Activated CD4-positive, alpha-beta T cell treated with anti-CD3 and anti-CD28 coated beads for 36 hours (primary cell): ENCODE measurements around the gene GJA3. TPM values are rescaled to one million over a fixed set of nuclear protein-coding genes. Genes with fewer than 3 reads are reported as not detected.

ENCODE experiments used
- ATAC-seq: fragments of 200-7000 bp; cut with Tn5 transposase; one replicate; pipeline ENCODE4 v1.10.0; 2021; ENCODE audit warnings: mild to moderate bottlenecking, moderate library complexity
- CTCF ChIA-PET: fragments of 350-600 bp; sonication (Branson Sonifier 250); formaldehyde crosslinking; loops from one replicate; lab custom pipeline; 2021; ENCODE audit warnings: antibody characterized with exemption; lab: Charles Lee
- POLR2A ChIA-PET: fragments of 350-600 bp; sonication (Branson Sonifier 250); formaldehyde crosslinking; loops from one replicate; lab custom pipeline; 2021; ENCODE audit warnings: antibody characterized with exemption, inconsistent platforms; lab: Charles Lee
- DNase-seq: peaks from one replicate; pipeline ENCODE4 v3.0.0-alpha.2; 2020
- H3K27ac Mint-ChIP-seq: one replicate; pipeline ENCODE4 v1.8.0; 2021; ENCODE audit warnings: mixed read lengths
- H3K27me3 Mint-ChIP-seq: one replicate; pipeline ENCODE4 v1.8.0; 2021; ENCODE audit warnings: mixed read lengths
- H3K36me3 Mint-ChIP-seq: one replicate; pipeline ENCODE4 v1.8.0; 2021; ENCODE audit warnings: low read depth, mixed read lengths
- H3K4me1 Mint-ChIP-seq: one replicate; pipeline ENCODE4 v1.8.0; 2021; ENCODE audit warnings: mixed read lengths
- H3K4me3 Mint-ChIP-seq: one replicate; pipeline ENCODE4 v1.8.0; 2021; ENCODE audit warnings: mild to moderate bottlenecking, moderate library complexity, mixed read lengths
- H3K9me3 Mint-ChIP-seq: one replicate; pipeline ENCODE4 v1.8.0; 2021; ENCODE audit warnings: low read depth, mixed read lengths
- intact Hi-C, 2 experiments: fragments of 100-400 bp; cut with DNase I in 1 of 2; cut with micrococcal nuclease in 1 of 2; formaldehyde crosslinking; loops; one replicate each; pipeline versions ENCODE4 v1.14.2 to v1.15.1; 2022 to 2024; cut with DNase I, micrococcal nuclease
- total RNA-seq, 2 experiments: library from RNA; stranded (reverse); gene quantifications; one replicate each; pipeline ENCODE4 v1.2.3, GENCODE V29; 2021

Gene GJA3
- total RNA-seq, 2 experiments from 2014 or later, result 0.26 to 0.32 TPM

- H3K4me3 Mint-ChIP-seq, result peak overlapping the region; percentile 16
- no peak overlapping the region for H3K27ac Mint-ChIP-seq
- H3K4me1 Mint-ChIP-seq, result peaks cover 2% of the 10 kb centered on the region
- ChIA-PET CTCF (interaction anchor here (0.9 to 1.2 kb wide), 2 partner anchors 23 to 274 kb away, joined by 3 read pairs; no protein-coding TSS in a partner anchor), POLR2A (no interaction called here)
- no peaks in the 10 kb centered on the region for H3K36me3 Mint-ChIP-seq
- DNase-seq (peak; percentile 79), ATAC-seq (peak; percentile 92)
- H3K9me3 Mint-ChIP-seq, result no peaks in the 10 kb centered on the region
- H3K27me3 Mint-ChIP-seq, result peaks cover 40% of the 10 kb centered on the region
- intact Hi-C loops, result loop anchor here in 1 of 2 experiments (2.0 kb wide), 1 partner anchor 26 kb away; no protein-coding TSS in a partner anchor
Observed at GRCh38 chr13:20136781-20137703, 23.8 kb downstream of the GJA3 start.

- Mint-ChIP-seq H3K4me3 (no peak overlapping the region), H3K27me3 (peaks cover 28% of the 10 kb centered on the region), H3K4me1 (peaks cover 2% of the 10 kb centered on the region), H3K36me3 (no peaks in the 10 kb centered on the region), H3K9me3 (no peaks in the 10 kb centered on the region), H3K27ac (no peak overlapping the region)
- ChIA-PET POLR2A (interaction anchor here (0.6 kb wide), 1 partner anchor 14 kb away, joined by 3 read pairs; no protein-coding TSS in a partner anchor), CTCF (no interaction called here)
- ATAC-seq, result no peak
- DNase-seq, result no peak
- intact Hi-C loops, result no loop called here
Observed at GRCh38 chr13:20134732-20135131, 26.1 kb downstream of the GJA3 start.

GRCh38 chr13:20132052-20132634 lies 28.7 kb downstream of the GJA3 start:
- DNase-seq (no peak), ATAC-seq (no peak)
- intact Hi-C loops, result no loop called here
- Mint-ChIP-seq H3K9me3 (no peaks in the 10 kb centered on the region), H3K27me3 (peaks cover 17% of the 10 kb centered on the region), H3K4me1 (peaks cover 2% of the 10 kb centered on the region), H3K36me3 (no peaks in the 10 kb centered on the region), H3K4me3 (no peak overlapping the region), H3K27ac (no peak overlapping the region)
- ChIA-PET POLR2A (interaction anchor here (0.6 kb wide), 1 partner anchor 12 kb away, joined by 4 read pairs; no protein-coding TSS in a partner anchor), CTCF (interaction anchor here (0.9 to 1.3 kb wide), 4 partner anchors 9 to 30 kb away, joined by 4 to 6 read pairs (median 4); partner anchors contain the start of gene GJA3)

- no peaks in the 10 kb centered on the region for H3K9me3 Mint-ChIP-seq
- intact Hi-C loops, result no loop called here
- H3K27me3 Mint-ChIP-seq, result peaks cover 11% of the 10 kb centered on the region
- H3K27ac Mint-ChIP-seq, result no peak overlapping the region
- no peak for DNase-seq
- no peaks in the 10 kb centered on the region for H3K4me1 Mint-ChIP-seq
- no peak overlapping the region for H3K4me3 Mint-ChIP-seq
- H3K36me3 Mint-ChIP-seq, result no peaks in the 10 kb centered on the region
- ATAC-seq, result no peak
- ChIA-PET CTCF (interaction anchor here (1.2 to 1.3 kb wide), 2 partner anchors 12 to 14 kb away, joined by 5 to 6 read pairs; no protein-coding TSS in a partner anchor), POLR2A (interaction anchor here (0.6 kb wide), 1 partner anchor 83 kb away, joined by 3 read pairs; no protein-coding TSS in a partner anchor)
Observed at GRCh38 chr13:20131057-20131832, 29.6 kb downstream of the GJA3 start.

GRCh38 chr13:20130652-20131051 lies 30.2 kb downstream of the GJA3 start:
- Mint-ChIP-seq H3K4me1 (no peaks in the 10 kb centered on the region), H3K27me3 (peaks cover 12% of the 10 kb centered on the region), H3K36me3 (no peaks in the 10 kb centered on the region), H3K4me3 (no peak overlapping the region), H3K27ac (no peak overlapping the region), H3K9me3 (no peaks in the 10 kb centered on the region)
- intact Hi-C loops, result no loop called here
- ATAC-seq (no peak), DNase-seq (no peak)
- ChIA-PET POLR2A (no interaction called here), CTCF (interaction anchor here (1.3 kb wide), 1 partner anchor 14 kb away, joined by 5 read pairs; no protein-coding TSS in a partner anchor)

GRCh38 chr13:20130012-20130411 lies 30.8 kb downstream of the GJA3 start:
- intact Hi-C loops, result no loop called here
- H3K27me3 Mint-ChIP-seq, result peaks cover 12% of the 10 kb centered on the region
- H3K9me3 Mint-ChIP-seq, result no peaks in the 10 kb centered on the region
- ATAC-seq (peak; percentile 61), DNase-seq (no peak)
- H3K4me3 Mint-ChIP-seq, result no peak overlapping the region
- CTCF ChIA-PET, result no interaction called here
- no peaks in the 10 kb centered on the region for H3K36me3 Mint-ChIP-seq
- POLR2A ChIA-PET, result no interaction called here
- H3K27ac Mint-ChIP-seq, result no peak overlapping the region
- H3K4me1 Mint-ChIP-seq, result no peaks in the 10 kb centered on the region

GRCh38 chr13:20129076-20129475 lies 31.8 kb downstream of the GJA3 start:
- DNase-seq, result no peak
- ChIA-PET POLR2A (interaction anchor here (0.7 kb wide), 1 partner anchor 16 kb away, joined by 3 read pairs; no protein-coding TSS in a partner anchor), CTCF (interaction anchor here (2.4 kb wide), 1 partner anchor 10 kb away, joined by 12 read pairs; no protein-coding TSS in a partner anchor)
- Mint-ChIP-seq H3K4me3 (no peak overlapping the region), H3K27me3 (peaks cover 17% of the 10 kb centered on the region), H3K27ac (no peak overlapping the region), H3K9me3 (no peaks in the 10 kb centered on the region), H3K36me3 (no peaks in the 10 kb centered on the region), H3K4me1 (no peaks in the 10 kb centered on the region)
- no peak for ATAC-seq
- intact Hi-C loops, result loop anchor here (2.0 kb wide), 1 partner anchor 34 kb away; no protein-coding TSS in a partner anchor

- no peaks in the 10 kb centered on the region for H3K36me3 Mint-ChIP-seq
- CTCF ChIA-PET, result interaction anchor here (0.7 to 2.4 kb wide), 7 partner anchors 10 to 361 kb away, joined by 3 to 12 read pairs (median 5); no protein-coding TSS in a partner anchor
- H3K27me3 Mint-ChIP-seq, result peaks cover 16% of the 10 kb centered on the region
- intact Hi-C loops, result loop anchor here (2.0 kb wide), 1 partner anchor 34 kb away; no protein-coding TSS in a partner anchor
- peak; percentile 36 for DNase-seq
- H3K27ac Mint-ChIP-seq, result no peak overlapping the region
- POLR2A ChIA-PET, result no interaction called here
- ATAC-seq, result peak; percentile 22
- no peaks in the 10 kb centered on the region for H3K9me3 Mint-ChIP-seq
- peak overlapping the region; percentile 62 for H3K4me3 Mint-ChIP-seq
- no peaks in the 10 kb centered on the region for H3K4me1 Mint-ChIP-seq
Observed at GRCh38 chr13:20128459-20128931, 32.4 kb downstream of the GJA3 start.

GRCh38 chr13:20127562-20128458 lies 33.0 kb downstream of the GJA3 start:
- POLR2A ChIA-PET, result interaction anchor here (0.6 to 0.8 kb wide), 2 partner anchors 9 to 29 kb away, joined by 3 to 4 read pairs; no protein-coding TSS in a partner anchor
- intact Hi-C loops, result loop anchor here (2.0 kb wide), 1 partner anchor 35 kb away; no protein-coding TSS in a partner anchor
- peak; percentile 64 for DNase-seq
- H3K27ac Mint-ChIP-seq, result peak overlapping the region; percentile 34
- CTCF ChIA-PET, result interaction anchor here (0.6 to 2.4 kb wide), 9 partner anchors 9 to 361 kb away, joined by 3 to 12 read pairs (median 5); partner anchors contain the start of gene GJA3
- peak overlapping the region; percentile 62 for H3K4me3 Mint-ChIP-seq
- peaks cover 11% of the 10 kb centered on the region for H3K27me3 Mint-ChIP-seq
- H3K4me1 Mint-ChIP-seq, result no peaks in the 10 kb centered on the region
- no peaks in the 10 kb centered on the region for H3K9me3 Mint-ChIP-seq
- no peaks in the 10 kb centered on the region for H3K36me3 Mint-ChIP-seq
- ATAC-seq, result peak; percentile 72
